WTC11 (cell line): Measurements from ENCODE around the gene GPR137B.

Experiments
- CREM ChIP-seq: sonication (generic); formaldehyde crosslinking; IDR thresholded peaks from 2 replicates; pipeline ENCODE4 v1.8.1; 2022; ENCODE audit warnings: mild to moderate bottlenecking, missing genetic modification reagents, moderate library complexity
- ESRRA ChIP-seq: sonication (generic); formaldehyde crosslinking; IDR thresholded peaks from 2 replicates; pipeline ENCODE4 v1.8.1; 2022; ENCODE audit warnings: mild to moderate bottlenecking, missing genetic modification reagents, borderline replicate concordance
- FOXP1 ChIP-seq: sonication (generic); formaldehyde crosslinking; IDR thresholded peaks from 2 replicates; pipeline ENCODE4 v1.8.0; 2022; ENCODE audit warnings: missing genetic modification reagents, mild to moderate bottlenecking, moderate library complexity, borderline replicate concordance
- NFYB ChIP-seq: sonication (generic); formaldehyde crosslinking; conservative IDR thresholded peaks from 2 replicates; pipeline ENCODE4 v1.8.0; 2022; ENCODE audit warnings: low read depth, missing genetic modification reagents
- ZNF138 ChIP-seq: sonication (generic); formaldehyde crosslinking; conservative IDR thresholded peaks from 2 replicates; pipeline ENCODE4 v1.8.1; 2022; ENCODE audit warnings: mild to moderate bottlenecking, moderate library complexity, missing genetic modification reagents
- ZNF317 ChIP-seq: sonication (generic); formaldehyde crosslinking; IDR thresholded peaks from 2 replicates; pipeline ENCODE4 v1.8.1; 2023; ENCODE audit warnings: low read depth, mild to moderate bottlenecking, moderate library complexity, missing genetic modification reagents, borderline replicate concordance
- ZNF416 ChIP-seq: fragments of 250-450 bp; sonication (Bioruptor Pico); IDR thresholded peaks from 2 replicates; pipeline ENCODE4 v1.9.0; 2021; ENCODE audit warnings: mild to moderate bottlenecking, inconsistent platforms
- TF ChIP-seq, protein P1 (sequence below): sonication (generic); formaldehyde crosslinking; IDR thresholded peaks from 2 replicates; pipeline ENCODE4 v1.8.1; 2023; ENCODE audit warnings: mild to moderate bottlenecking, missing genetic modification reagents, moderate library complexity
- TF ChIP-seq, protein P2 (sequence below): fragments of 200-600 bp; IDR thresholded peaks from 2 replicates; pipeline ENCODE4 v1.8.0; 2022; ENCODE audit warnings: antibody characterized with exemption
- TF ChIP-seq, protein P3 (sequence below): sonication (generic); formaldehyde crosslinking; IDR thresholded peaks from 2 replicates; pipeline ENCODE4 v1.8.0; 2022; ENCODE audit warnings: missing genetic modification reagents
- TF ChIP-seq, protein P4 (sequence below): sonication (generic); formaldehyde crosslinking; IDR thresholded peaks from 2 replicates; pipeline ENCODE4 v1.8.0; 2022; ENCODE audit warnings: mild to moderate bottlenecking, missing genetic modification reagents
- TF ChIP-seq, protein P5 (sequence below): sonication (generic); formaldehyde crosslinking; IDR thresholded peaks from 2 replicates; pipeline ENCODE4 v1.8.0; 2022; ENCODE audit warnings: mild to moderate bottlenecking, missing genetic modification reagents
- TF ChIP-seq, protein P6 (sequence below): fragments of 250-450 bp; sonication (Bioruptor Pico); IDR thresholded peaks from 2 replicates; pipeline ENCODE4 v1.8.0; 2021; ENCODE audit warnings: mild to moderate bottlenecking
- TF ChIP-seq, protein P7 (sequence below): sonication (generic); formaldehyde crosslinking; IDR thresholded peaks from 2 replicates; pipeline ENCODE4 v1.8.1; 2023; ENCODE audit warnings: mild to moderate bottlenecking, moderate library complexity, missing genetic modification reagents

DNA sequence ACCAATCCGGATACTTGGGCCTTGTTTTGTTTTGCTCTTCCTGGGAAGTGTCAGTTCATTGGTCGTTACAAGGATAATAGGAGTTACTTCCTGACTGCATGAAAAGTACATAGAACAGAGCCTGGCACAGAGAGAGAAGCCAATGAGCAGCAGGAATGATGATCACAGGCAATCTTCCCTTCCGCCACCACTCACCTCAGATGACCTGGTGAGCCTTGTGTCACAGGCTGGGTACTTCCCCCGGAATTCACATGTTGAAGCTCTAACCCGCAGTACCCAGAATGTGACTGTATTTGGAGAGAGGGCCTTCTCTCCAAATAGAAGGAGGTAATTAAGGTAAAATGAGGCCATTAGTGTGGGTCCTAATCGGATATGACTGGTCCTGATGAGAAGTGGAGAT, 18.8 kb upstream of the GPR137B start:
- TF ChIP-seq, protein P1, sequence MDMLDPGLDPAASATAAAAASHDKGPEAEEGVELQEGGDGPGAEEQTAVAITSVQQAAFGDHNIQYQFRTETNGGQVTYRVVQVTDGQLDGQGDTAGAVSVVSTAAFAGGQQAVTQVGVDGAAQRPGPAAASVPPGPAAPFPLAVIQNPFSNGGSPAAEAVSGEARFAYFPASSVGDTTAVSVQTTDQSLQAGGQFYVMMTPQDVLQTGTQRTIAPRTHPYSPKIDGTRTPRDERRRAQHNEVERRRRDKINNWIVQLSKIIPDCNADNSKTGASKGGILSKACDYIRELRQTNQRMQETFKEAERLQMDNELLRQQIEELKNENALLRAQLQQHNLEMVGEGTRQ = no peak
- TF ChIP-seq NFYB (CRISPR knock-in tag) (no peak), FOXP1 (CRISPR knock-in tag) (no peak), ZNF317 (CRISPR knock-in tag) (no peak), ZNF138 (no peak), ESRRA (no peak), CREM (CRISPR knock-in tag) (no peak), ZNF416 (CRISPR knock-in tag) (no peak)
- TF ChIP-seq, protein P2, sequence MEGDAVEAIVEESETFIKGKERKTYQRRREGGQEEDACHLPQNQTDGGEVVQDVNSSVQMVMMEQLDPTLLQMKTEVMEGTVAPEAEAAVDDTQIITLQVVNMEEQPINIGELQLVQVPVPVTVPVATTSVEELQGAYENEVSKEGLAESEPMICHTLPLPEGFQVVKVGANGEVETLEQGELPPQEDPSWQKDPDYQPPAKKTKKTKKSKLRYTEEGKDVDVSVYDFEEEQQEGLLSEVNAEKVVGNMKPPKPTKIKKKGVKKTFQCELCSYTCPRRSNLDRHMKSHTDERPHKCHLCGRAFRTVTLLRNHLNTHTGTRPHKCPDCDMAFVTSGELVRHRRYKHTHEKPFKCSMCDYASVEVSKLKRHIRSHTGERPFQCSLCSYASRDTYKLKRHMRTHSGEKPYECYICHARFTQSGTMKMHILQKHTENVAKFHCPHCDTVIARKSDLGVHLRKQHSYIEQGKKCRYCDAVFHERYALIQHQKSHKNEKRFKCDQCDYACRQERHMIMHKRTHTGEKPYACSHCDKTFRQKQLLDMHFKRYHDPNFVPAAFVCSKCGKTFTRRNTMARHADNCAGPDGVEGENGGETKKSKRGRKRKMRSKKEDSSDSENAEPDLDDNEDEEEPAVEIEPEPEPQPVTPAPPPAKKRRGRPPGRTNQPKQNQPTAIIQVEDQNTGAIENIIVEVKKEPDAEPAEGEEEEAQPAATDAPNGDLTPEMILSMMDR = no peak
- TF ChIP-seq, protein P3, sequence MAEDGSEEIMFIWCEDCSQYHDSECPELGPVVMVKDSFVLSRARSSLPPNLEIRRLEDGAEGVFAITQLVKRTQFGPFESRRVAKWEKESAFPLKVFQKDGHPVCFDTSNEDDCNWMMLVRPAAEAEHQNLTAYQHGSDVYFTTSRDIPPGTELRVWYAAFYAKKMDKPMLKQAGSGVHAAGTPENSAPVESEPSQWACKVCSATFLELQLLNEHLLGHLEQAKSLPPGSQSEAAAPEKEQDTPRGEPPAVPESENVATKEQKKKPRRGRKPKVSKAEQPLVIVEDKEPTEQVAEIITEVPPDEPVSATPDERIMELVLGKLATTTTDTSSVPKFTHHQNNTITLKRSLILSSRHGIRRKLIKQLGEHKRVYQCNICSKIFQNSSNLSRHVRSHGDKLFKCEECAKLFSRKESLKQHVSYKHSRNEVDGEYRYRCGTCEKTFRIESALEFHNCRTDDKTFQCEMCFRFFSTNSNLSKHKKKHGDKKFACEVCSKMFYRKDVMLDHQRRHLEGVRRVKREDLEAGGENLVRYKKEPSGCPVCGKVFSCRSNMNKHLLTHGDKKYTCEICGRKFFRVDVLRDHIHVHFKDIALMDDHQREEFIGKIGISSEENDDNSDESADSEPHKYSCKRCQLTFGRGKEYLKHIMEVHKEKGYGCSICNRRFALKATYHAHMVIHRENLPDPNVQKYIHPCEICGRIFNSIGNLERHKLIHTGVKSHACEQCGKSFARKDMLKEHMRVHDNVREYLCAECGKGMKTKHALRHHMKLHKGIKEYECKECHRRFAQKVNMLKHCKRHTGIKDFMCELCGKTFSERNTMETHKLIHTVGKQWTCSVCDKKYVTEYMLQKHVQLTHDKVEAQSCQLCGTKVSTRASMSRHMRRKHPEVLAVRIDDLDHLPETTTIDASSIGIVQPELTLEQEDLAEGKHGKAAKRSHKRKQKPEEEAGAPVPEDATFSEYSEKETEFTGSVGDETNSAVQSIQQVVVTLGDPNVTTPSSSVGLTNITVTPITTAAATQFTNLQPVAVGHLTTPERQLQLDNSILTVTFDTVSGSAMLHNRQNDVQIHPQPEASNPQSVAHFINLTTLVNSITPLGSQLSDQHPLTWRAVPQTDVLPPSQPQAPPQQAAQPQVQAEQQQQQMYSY (CRISPR knock-in tag) = no peak
- TF ChIP-seq, protein P4, sequence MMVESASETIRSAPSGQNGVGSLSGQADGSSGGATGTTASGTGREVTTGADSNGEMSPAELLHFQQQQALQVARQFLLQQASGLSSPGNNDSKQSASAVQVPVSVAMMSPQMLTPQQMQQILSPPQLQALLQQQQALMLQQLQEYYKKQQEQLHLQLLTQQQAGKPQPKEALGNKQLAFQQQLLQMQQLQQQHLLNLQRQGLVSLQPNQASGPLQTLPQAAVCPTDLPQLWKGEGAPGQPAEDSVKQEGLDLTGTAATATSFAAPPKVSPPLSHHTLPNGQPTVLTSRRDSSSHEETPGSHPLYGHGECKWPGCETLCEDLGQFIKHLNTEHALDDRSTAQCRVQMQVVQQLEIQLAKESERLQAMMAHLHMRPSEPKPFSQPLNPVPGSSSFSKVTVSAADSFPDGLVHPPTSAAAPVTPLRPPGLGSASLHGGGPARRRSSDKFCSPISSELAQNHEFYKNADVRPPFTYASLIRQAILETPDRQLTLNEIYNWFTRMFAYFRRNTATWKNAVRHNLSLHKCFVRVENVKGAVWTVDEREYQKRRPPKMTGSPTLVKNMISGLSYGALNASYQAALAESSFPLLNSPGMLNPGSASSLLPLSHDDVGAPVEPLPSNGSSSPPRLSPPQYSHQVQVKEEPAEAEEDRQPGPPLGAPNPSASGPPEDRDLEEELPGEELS (CRISPR knock-in tag) = no peak
- TF ChIP-seq, protein P5, sequence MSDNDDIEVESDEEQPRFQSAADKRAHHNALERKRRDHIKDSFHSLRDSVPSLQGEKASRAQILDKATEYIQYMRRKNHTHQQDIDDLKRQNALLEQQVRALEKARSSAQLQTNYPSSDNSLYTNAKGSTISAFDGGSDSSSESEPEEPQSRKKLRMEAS (CRISPR knock-in tag) = no peak
- TF ChIP-seq, protein P6, sequence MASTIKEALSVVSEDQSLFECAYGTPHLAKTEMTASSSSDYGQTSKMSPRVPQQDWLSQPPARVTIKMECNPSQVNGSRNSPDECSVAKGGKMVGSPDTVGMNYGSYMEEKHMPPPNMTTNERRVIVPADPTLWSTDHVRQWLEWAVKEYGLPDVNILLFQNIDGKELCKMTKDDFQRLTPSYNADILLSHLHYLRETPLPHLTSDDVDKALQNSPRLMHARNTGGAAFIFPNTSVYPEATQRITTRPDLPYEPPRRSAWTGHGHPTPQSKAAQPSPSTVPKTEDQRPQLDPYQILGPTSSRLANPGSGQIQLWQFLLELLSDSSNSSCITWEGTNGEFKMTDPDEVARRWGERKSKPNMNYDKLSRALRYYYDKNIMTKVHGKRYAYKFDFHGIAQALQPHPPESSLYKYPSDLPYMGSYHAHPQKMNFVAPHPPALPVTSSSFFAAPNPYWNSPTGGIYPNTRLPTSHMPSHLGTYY (CRISPR knock-in tag) = no peak
- TF ChIP-seq, protein P7, sequence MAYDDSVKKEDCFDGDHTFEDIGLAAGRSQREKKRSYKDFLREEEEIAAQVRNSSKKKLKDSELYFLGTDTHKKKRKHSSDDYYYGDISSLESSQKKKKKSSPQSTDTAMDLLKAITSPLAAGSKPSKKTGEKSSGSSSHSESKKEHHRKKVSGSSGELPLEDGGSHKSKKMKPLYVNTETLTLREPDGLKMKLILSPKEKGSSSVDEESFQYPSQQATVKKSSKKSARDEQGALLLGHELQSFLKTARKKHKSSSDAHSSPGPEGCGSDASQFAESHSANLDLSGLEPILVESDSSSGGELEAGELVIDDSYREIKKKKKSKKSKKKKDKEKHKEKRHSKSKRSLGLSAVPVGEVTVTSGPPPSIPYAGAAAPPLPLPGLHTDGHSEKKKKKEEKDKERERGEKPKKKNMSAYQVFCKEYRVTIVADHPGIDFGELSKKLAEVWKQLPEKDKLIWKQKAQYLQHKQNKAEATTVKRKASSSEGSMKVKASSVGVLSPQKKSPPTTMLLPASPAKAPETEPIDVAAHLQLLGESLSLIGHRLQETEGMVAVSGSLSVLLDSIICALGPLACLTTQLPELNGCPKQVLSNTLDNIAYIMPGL (CRISPR knock-in tag) = no peak
